GM21447 (cell line): ENCODE measurements around the gene ATF7.
"Not testable (repeated sequence)": the region's sequence is repeated elsewhere in the genome, so short reads cannot be mapped to it uniquely, and the experiment has no call there.

ENCODE experiments used
- ATAC-seq: cut with Tn5 transposase; IDR thresholded peaks from one replicate; pipeline ENCODE4 v1.9.1; 2021; ENCODE audit not compliant: unreplicated experiment

The ATF7 gene

GRCh38 chr12:53625946-53626701 is at the start of gene ATF7:
Gene ATF7, minus strand, starts transcription at chr12:53626382. Its CDS starts 25,382 bp downstream, at chr12:53601000.
- ATAC-seq, result peak; percentile 92

- no peak for ATAC-seq
Observed at GRCh38 chr12:53674977-53675700, 49.0 kb upstream of the ATF7 start.

GRCh38 chr12:53670971-53671370 is 44.8 kb upstream of the ATF7 start:
- no peak for ATAC-seq

- ATAC-seq, result no peak
Observed at GRCh38 chr12:53670308-53670707, 44.1 kb upstream of the ATF7 start.

GRCh38 chr12:53667080-53667479 is 40.9 kb upstream of the ATF7 start:
- ATAC-seq, result no peak

GRCh38 chr12:53664936-53665335 is 38.8 kb upstream of the ATF7 start:
- no peak for ATAC-seq

- no peak for ATAC-seq
Observed at GRCh38 chr12:53664191-53664590, 38.0 kb upstream of the ATF7 start.

GRCh38 chr12:53660041-53660440 is 33.9 kb upstream of the ATF7 start:
- ATAC-seq, result no peak

GRCh38 chr12:53659571-53659981 is 33.4 kb upstream of the ATF7 start:
- ATAC-seq, result peak; percentile 79

- peak; percentile 14 for ATAC-seq
Observed at GRCh38 chr12:53659011-53659551, 32.9 kb upstream of the ATF7 start.

GRCh38 chr12:53657041-53657440 is 30.9 kb upstream of the ATF7 start:
- ATAC-seq, result no peak

- no peak for ATAC-seq
Observed at GRCh38 chr12:53653595-53653994, 27.4 kb upstream of the ATF7 start.

- no peak for ATAC-seq
Observed at GRCh38 chr12:53652366-53652765, 26.2 kb upstream of the ATF7 start.

GRCh38 chr12:53651737-53652136 is 25.6 kb upstream of the ATF7 start:
- no peak for ATAC-seq

GRCh38 chr12:53646300-53646699 is 20.1 kb upstream of the ATF7 start:
- ATAC-seq, result not testable (repeated sequence)

GRCh38 chr12:53645165-53645564 is 19.0 kb upstream of the ATF7 start:
- no peak for ATAC-seq

- no peak for ATAC-seq
Observed at GRCh38 chr12:53644133-53644532, 18.0 kb upstream of the ATF7 start.

- no peak for ATAC-seq
Observed at GRCh38 chr12:53643232-53643979, 17.2 kb upstream of the ATF7 start.

GRCh38 chr12:53638057-53638456 is 11.9 kb upstream of the ATF7 start:
- ATAC-seq, result no peak

- no peak for ATAC-seq
Observed at GRCh38 chr12:53636641-53637040, 10.5 kb upstream of the ATF7 start.

- ATAC-seq, result not testable (repeated sequence)
Observed at GRCh38 chr12:53635708-53636107, 9.5 kb upstream of the ATF7 start.
